ENCODE results near the gene CMIP.

DNA sequence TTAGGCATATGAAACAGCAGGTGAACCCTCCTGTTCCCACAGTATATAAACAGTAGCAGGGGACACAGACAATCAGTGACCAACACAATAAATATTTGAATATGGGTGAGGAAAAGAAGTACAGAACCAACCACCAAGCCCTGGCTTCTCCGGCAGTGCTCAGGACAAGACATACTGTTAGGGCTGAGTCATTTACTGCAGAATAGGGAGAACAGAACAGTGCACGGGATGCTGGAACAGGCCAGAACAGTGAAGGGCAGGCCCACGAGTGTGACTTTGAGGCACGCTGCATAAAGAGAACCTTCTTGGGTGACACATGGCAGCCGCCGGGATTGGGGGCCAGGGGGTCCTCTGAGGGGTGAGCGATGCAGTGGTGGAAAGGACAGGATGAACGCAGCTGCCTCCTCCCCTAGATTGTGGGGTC lies 160.4 kb downstream of the CMIP start:
- TF ChIP-seq CTCF (IDR thresholded peaks at IDR 0.05), result no peak
- TF ChIP-seq POLR2A (IDR thresholded peaks at IDR 0.05), result no peak

All from sigmoid colon (tissue), 3 donors.